ENCODE results near the gene QSER1. TPM values are rescaled to one million over a fixed set of nuclear protein-coding genes. Genes with fewer than 3 reads are reported as not detected.
"Not testable (repeated sequence)": the region's sequence is repeated elsewhere in the genome, so short reads cannot be mapped to it uniquely, and the experiment has no call there.

The QSER1 gene
- total RNA-seq, 2 experiments from 2014 or later: 11.8 to 16.6 TPM

- POLR2A ChIA-PET: interaction anchor here (0.6 kb wide), 1 partner anchor 261 kb away, joined by 3 read pairs; no protein-coding TSS in a partner anchor
- Mint-ChIP-seq H3K27ac (no peak overlapping the region), H3K27me3 (peaks cover 29% of the 10 kb centered on the region), H3K4me1 (peaks cover 31% of the 10 kb centered on the region), H3K4me3 (no peak overlapping the region), H3K9me3 (ENCODE audit: low read depth) (no peaks in the 10 kb centered on the region), H3K36me3 (ENCODE audit: low read depth) (no peaks in the 10 kb centered on the region)
- DNase-seq (no peak), ATAC-seq (no peak)
- CTCF ChIA-PET: no interaction called here
- intact Hi-C loops (cut with DNase I, micrococcal nuclease): loop anchor here in 1 of 2 experiments (5.0 kb wide), 1 partner anchor 437 kb away; the partner anchor contains the start of gene EIF3M
Observed at GRCh38 chr11:33018840-33019239, 126.2 kb downstream of the QSER1 start.

GRCh38 chr11:33021501-33021900, 128.9 kb downstream of the QSER1 start:
- ChIA-PET CTCF (interaction anchor here (0.7 to 2.2 kb wide), 4 partner anchors 36 to 72 kb away, joined by 3 to 16 read pairs (median 4); no protein-coding TSS in a partner anchor), POLR2A (interaction anchor here (1.6 kb wide), 1 partner anchor 18 kb away, joined by 5 read pairs; the partner anchor contains the start of gene TCP11L1)
- intact Hi-C loops (cut with DNase I, micrococcal nuclease): no loop called here
- H3K9me3 Mint-ChIP-seq (ENCODE audit: low read depth): no peaks in the 10 kb centered on the region
- no peak overlapping the region for H3K27ac Mint-ChIP-seq
- peaks cover 22% of the 10 kb centered on the region for H3K4me1 Mint-ChIP-seq
- H3K4me3 Mint-ChIP-seq: no peak overlapping the region
- H3K36me3 Mint-ChIP-seq (ENCODE audit: low read depth): no peaks in the 10 kb centered on the region
- DNase-seq: no peak
- ATAC-seq: peak; percentile 9
- H3K27me3 Mint-ChIP-seq: peaks cover 18% of the 10 kb centered on the region

DNA sequence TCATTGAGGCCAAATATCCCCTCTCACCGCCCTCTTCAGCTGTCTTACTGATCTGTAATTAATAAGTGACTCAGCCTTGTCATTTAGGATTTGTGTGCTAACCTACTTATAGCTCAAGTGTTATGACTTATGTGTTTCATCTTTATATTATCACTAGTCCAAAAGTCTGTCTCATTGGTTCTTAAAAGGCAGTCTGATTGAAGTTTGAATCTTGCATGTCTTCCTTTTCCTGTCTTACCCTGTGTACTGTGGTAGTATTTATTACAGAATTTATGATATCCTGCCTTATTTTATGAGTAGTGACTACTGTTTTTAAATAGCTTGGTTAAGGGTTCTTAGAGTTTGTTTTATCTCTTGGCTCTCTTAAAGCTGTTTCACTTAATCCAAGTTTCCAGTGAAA, 129.3 kb downstream of the QSER1 start:
- ChIA-PET CTCF (interaction anchor here (0.7 to 2.2 kb wide), 4 partner anchors 10 to 71 kb away, joined by 3 to 16 read pairs (median 6); no protein-coding TSS in a partner anchor), POLR2A (interaction anchor here (1.6 kb wide), 1 partner anchor 17 kb away, joined by 5 read pairs; the partner anchor contains the start of gene TCP11L1)
- intact Hi-C loops (cut with DNase I, micrococcal nuclease): no loop called here
- H3K4me1 Mint-ChIP-seq: peaks cover 18% of the 10 kb centered on the region
- peak; percentile 84 for ATAC-seq
- H3K4me3 Mint-ChIP-seq: no peak overlapping the region
- H3K36me3 Mint-ChIP-seq (ENCODE audit: low read depth): no peaks in the 10 kb centered on the region
- H3K27ac Mint-ChIP-seq: no peak overlapping the region
- H3K9me3 Mint-ChIP-seq (ENCODE audit: low read depth): no peaks in the 10 kb centered on the region
- H3K27me3 Mint-ChIP-seq: peaks cover 15% of the 10 kb centered on the region
- no peak for DNase-seq

GRCh38 chr11:33025339-33025722, 132.7 kb downstream of the QSER1 start:
- DNase-seq (no peak), ATAC-seq (no peak)
- Mint-ChIP-seq H3K9me3 (ENCODE audit: low read depth) (no peaks in the 10 kb centered on the region), H3K27me3 (no peaks in the 10 kb centered on the region), H3K4me3 (no peak overlapping the region), H3K27ac (no peak overlapping the region), H3K4me1 (peaks cover 10% of the 10 kb centered on the region), H3K36me3 (ENCODE audit: low read depth) (no peaks in the 10 kb centered on the region)
- ChIA-PET CTCF (interaction anchor here (0.6 to 1.2 kb wide), 2 partner anchors 9 to 299 kb away, joined by 3 to 4 read pairs; no protein-coding TSS in a partner anchor), POLR2A (no interaction called here)
- intact Hi-C loops (cut with DNase I, micrococcal nuclease): no loop called here

DNA sequence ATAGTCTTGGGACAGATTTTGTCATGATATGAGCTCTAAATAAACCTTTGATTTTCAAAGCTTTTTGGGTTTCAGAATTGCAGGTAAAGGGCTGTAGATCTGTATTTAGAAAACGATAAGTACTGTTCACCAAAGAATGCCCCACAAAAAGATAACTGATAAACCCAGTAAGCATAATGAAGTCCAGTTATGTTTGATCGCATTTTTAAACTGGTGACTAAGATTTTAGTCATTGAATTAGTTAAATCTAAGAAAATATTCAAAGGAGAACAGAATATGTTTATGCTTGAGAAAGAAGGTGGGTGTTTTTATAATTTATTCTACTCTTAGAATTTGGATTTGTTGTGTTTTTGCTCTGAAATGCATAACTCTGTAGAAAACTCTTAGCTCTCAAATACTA, 134.6 kb downstream of the QSER1 start:
- Mint-ChIP-seq H3K4me1 (peaks cover under 1% of the 10 kb centered on the region), H3K9me3 (ENCODE audit: low read depth) (no peaks in the 10 kb centered on the region), H3K27ac (no peak overlapping the region), H3K27me3 (no peaks in the 10 kb centered on the region), H3K36me3 (ENCODE audit: low read depth) (no peaks in the 10 kb centered on the region), H3K4me3 (no peak overlapping the region)
- ChIA-PET POLR2A (no interaction called here), CTCF (interaction anchor here (0.7 to 2.0 kb wide), 4 partner anchors 11 to 74 kb away, joined by 3 to 6 read pairs (median 4); partner anchors contain the start of gene DEPDC7)
- DNase-seq: no peak
- ATAC-seq: no peak
- intact Hi-C loops (cut with DNase I, micrococcal nuclease): no loop called here

DNA sequence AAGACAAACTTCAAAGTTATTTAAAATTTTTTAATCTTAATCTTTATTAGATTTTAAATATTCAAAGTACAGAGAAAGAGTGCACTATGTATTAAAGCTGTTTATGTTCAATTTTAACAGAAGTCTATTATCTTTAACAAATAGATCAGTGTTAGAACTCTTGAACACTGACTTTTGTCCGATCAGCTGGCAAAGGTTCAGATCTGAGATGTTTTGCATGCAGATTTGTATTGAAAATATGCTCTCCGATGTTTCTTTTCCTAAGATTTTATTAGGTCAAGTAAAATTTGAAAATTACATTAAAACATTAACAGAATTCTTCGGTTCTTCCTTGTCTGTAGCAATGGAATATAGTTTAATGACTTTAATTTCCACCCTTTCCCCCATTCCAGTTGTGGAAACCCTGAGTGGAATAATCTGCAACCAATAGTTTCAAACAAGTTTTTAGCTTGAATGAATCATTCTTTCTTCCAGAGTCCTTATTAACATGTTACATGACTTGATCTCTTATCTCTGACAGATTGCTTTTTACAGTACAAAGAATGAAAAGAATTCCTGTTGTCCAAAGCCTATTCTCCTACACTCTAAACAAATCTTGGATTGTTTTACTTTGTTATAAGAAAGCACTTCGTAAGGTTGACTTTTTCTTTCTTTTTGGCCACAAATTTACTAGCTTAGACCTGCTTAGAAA, 135.4 kb downstream of the QSER1 start:
- Mint-ChIP-seq H3K27me3 (no peaks in the 10 kb centered on the region), H3K36me3 (ENCODE audit: low read depth) (no peaks in the 10 kb centered on the region), H3K4me1 (no peaks in the 10 kb centered on the region), H3K9me3 (ENCODE audit: low read depth) (no peaks in the 10 kb centered on the region), H3K4me3 (no peak overlapping the region), H3K27ac (no peak overlapping the region)
- intact Hi-C loops (cut with DNase I, micrococcal nuclease): no loop called here
- CTCF ChIA-PET: interaction anchor here (0.7 to 1.5 kb wide), 3 partner anchors 12 to 73 kb away, joined by 3 to 4 read pairs (median 3); partner anchors contain the start of gene DEPDC7
- ATAC-seq (no peak), DNase-seq (no peak)
- POLR2A ChIA-PET: no interaction called here

DNA sequence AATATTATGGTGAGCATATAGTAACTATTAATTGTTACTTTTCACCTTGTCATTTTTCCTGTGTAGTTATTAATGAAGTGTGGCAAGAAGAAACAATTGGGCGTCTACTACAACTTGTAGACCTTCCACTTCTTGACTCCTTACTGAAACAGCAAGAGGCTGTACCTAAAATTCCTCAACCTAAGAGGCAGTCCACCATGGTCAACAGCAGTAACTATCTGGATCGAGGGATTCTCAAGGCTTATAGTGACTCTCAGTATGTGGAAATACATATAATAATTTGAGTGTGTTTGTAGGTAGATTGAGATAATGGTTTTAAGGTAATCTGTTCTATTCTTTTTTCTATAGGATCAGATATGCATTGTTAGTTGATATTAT, 135.9 kb downstream of the QSER1 start:
- POLR2A ChIA-PET: no interaction called here
- H3K36me3 Mint-ChIP-seq (ENCODE audit: low read depth): no peaks in the 10 kb centered on the region
- H3K27ac Mint-ChIP-seq: no peak overlapping the region
- H3K9me3 Mint-ChIP-seq (ENCODE audit: low read depth): no peaks in the 10 kb centered on the region
- no peak for ATAC-seq
- intact Hi-C loops (cut with DNase I, micrococcal nuclease): no loop called here
- no peaks in the 10 kb centered on the region for H3K27me3 Mint-ChIP-seq
- no peak for DNase-seq
- H3K4me1 Mint-ChIP-seq: no peaks in the 10 kb centered on the region
- CTCF ChIA-PET: interaction anchor here (1.5 kb wide), 1 partner anchor 13 kb away, joined by 4 read pairs; the partner anchor contains the start of gene DEPDC7
- H3K4me3 Mint-ChIP-seq: no peak overlapping the region

DNA sequence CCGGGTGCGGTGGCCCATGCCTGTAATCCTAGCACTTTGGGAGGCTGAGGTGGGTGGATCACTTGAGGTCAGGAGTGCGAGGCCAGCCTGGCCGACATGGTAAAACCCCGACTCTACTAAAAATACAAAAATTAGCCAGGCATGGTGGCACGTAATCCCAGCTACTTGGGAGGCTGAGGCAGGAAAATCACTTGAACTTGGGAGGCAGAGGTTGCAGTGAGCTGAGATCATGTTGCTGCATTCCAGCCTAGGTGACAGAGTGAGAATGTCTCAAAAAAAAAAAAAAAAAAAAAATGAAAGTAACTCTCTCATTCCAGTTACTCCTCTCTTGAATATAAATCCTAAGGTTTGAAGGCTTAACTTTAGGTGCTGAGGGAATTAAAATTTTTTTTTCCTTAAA, 136.6 kb downstream of the QSER1 start:
- ATAC-seq; H3K9me3 Mint-ChIP-seq (ENCODE audit: low read depth); H3K4me1 Mint-ChIP-seq; H3K27ac Mint-ChIP-seq; H3K27me3 Mint-ChIP-seq; H3K4me3 Mint-ChIP-seq; H3K36me3 Mint-ChIP-seq (ENCODE audit: low read depth); DNase-seq; intact Hi-C loops (cut with DNase I, micrococcal nuclease): not testable (repeated sequence)
- POLR2A ChIA-PET: interaction anchor here (0.7 kb wide), 1 partner anchor 230 kb away, joined by 6 read pairs; no protein-coding TSS in a partner anchor
- CTCF ChIA-PET: interaction anchor here (0.8 kb wide), 2 partner anchors 11 to 36 kb away, joined by 3 to 5 read pairs; no protein-coding TSS in a partner anchor

Other genes starting within 250 kb of the QSER1 start
- gene CCDC73, start 98.1 kb upstream of the QSER1 start, total RNA-seq: not detected
- under 1 TPM; 0.18 to 0.23 TPM for gene PRRG4, start 62.9 kb upstream of the QSER1 start, total RNA-seq
- 1 to 10 TPM; 2.0 to 2.3 TPM for gene DEPDC7, start 123.1 kb downstream of the QSER1 start, total RNA-seq
- gene TCP11L1, start 146.8 kb downstream of the QSER1 start, total RNA-seq: 1 to 10 TPM; 7.9 to 8.8 TPM